ENCODE results near the gene GALP.
"Not testable (repeated sequence)": the region's sequence is repeated elsewhere in the genome, so short reads cannot be mapped to it uniquely, and the experiment has no call there.

The GALP gene

GRCh38 chr19:56148096-56148495 is 27.7 kb upstream of the GALP start:
- no peak for DNase-seq (ENCODE audit: low read depth)

DNA sequence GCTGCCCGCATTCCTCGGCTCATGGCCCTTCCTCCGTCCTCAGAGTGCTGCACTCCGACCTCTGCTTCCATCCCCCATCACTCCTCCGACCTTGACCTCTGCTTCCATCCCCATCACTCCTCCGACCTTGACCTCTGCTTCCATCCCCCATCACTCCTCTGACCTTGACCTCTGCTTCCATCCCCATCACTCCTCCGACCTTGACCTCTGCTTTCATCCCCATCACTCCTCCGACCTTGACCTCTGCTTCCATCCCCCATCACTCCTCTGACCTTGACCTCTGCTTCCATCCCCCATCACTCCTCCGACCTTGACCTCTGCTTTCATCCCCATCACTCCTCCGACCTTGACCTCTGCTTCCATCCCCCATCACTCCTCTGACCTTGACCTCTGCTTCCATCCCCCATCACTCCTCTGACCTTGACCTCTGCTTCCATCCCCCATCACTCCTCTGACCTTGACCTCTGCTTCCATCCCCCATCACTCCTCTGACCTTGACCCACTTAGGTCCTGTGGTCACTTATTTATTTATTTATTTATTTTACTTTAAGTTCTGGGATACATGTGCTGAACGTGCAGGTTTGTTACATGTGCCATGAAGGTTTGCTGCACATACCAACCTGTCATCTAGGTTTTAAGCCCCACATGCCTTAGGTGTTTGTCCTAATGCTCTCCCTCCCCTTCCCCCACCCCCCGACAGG is 26.7 kb upstream of the GALP start:
- not testable (repeated sequence) for DNase-seq (ENCODE audit: low read depth)

- no peak for DNase-seq (ENCODE audit: low read depth)
Measured at GRCh38 chr19:56149656-56150038, 26.2 kb upstream of the GALP start.

GRCh38 chr19:56150358-56150757 is 25.4 kb upstream of the GALP start:
- DNase-seq (ENCODE audit: low read depth): no peak

GRCh38 chr19:56152644-56153043 is 23.2 kb upstream of the GALP start:
- DNase-seq (ENCODE audit: low read depth): no peak

- DNase-seq (ENCODE audit: low read depth): no peak
Measured at GRCh38 chr19:56153507-56153906, 22.3 kb upstream of the GALP start.

DNA sequence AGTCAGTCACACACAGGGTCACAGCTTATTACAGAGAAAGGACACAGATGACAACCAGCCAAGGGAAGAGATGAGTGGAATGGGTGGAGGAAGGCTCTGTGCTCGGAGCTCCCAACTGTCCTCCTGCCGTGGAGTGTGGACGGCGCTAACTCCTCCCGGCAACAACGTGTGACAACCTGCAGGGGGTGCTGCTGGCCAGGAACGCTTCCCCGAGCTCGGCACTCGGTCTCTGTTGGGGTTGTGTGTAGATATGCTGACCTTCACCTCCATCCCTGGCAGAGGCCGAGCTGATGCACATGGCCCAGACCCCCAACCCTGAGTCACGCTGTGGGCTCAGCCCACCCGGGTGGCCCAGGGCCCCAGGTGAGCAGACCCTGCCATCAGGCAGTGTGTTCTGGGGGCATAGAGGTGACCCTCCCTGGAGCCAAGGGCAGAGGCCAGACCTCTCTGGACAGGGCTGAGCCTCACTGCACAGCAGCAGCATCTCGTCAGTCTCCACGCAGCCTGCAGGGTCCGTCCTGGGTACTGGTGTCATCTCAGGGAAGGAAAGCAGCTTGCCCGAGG is 20.6 kb upstream of the GALP start:
- DNase-seq (ENCODE audit: low read depth): no peak

DNA sequence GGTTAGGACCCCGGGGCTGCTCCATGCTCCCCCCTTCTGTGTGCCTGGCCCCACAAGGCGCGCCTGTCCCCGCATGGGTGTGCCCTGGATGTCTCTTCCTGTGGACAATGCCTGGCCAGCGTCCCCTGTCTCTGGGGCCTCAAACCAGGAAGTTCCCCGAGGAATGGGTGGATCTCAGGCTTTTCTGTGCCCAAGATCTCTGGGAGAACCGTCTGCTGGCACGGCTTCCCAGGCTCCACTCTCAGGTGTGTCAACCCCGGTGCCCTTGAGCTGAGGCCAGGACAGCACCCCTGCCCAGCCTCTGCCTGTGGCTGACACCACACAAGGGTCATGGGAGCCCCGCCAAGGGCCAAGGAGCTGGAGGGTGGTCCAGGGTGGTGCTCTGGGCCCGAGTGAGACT is 19.0 kb upstream of the GALP start:
- no peak for DNase-seq (ENCODE audit: low read depth)

DNA sequence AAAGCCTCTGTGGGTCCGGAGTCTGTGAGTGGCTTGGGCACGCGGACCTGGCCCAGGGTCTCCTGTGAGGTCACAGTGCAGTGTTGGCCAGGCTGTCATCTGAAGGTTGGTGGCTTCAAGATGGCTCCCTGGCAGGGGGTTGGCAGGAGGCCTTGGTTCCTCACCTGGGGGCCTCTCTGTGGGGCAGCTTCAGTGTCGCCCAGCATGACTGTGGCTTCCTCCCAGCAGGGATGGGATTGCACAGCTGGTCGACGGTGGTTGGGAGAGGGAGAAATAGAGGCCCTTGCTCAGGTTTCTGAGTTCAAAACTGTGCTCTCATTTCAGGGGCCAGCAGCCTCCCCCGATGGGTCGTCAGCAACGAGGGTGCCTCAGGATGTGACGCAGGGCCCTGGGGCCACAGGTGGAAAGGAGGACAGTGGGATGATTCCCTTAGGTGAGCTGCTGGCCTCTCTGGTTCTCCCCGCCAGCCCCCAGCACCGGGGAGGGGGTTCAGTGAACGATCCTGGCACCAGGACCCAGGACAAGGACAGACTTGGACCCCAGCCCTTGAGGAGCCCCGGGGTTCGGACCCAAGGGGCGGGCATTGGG is 17.5 kb upstream of the GALP start:
- no peak for DNase-seq (ENCODE audit: low read depth)

DNA sequence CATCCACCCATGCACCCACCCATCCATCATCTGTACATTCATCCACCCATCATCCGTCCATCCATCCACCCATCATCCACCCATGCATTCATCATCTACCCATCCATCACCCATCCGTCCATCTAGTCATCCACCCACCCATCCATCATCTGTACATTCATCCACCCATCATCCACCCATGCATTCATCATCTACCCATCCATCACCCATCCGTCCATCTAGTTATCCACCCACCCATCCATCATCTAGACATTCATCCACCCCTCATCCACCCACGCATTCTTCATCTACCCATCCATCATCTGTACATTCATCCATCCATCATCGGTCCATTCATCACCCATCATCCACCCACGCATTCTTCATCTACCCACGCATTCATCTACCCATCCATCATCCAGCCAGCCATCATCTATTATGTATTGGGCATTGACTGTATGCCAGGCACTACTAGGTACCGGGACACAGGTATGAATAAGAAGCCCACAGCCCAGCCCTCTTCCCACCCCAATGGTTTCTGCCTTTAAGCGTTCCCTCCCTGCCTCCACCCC is 16.7 kb upstream of the GALP start:
- DNase-seq (ENCODE audit: low read depth): no peak

- DNase-seq (ENCODE audit: low read depth): no peak
Measured at GRCh38 chr19:56159622-56160271, 16.1 kb upstream of the GALP start.

DNA sequence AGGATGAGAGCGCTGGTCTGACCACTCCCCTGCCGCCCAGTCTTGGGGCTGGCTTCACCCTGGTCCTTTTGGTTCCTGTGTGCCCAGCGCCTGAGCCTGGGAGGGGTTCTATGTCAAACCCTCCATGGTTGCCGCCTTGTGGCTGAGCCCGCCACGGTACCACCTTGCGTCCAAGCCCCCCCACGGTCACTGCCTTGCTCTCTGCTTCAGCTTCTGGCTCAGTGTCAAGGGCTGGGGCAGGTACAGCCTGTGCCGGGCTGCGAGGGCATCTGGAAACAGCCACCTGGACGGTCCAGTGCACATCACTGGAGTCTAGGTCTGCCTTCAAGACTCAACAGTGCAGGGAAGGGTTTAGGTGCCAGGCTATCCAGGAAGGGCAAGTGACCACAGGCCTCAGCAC is 14.3 kb upstream of the GALP start:
- no peak for DNase-seq (ENCODE audit: low read depth)

- no peak for DNase-seq (ENCODE audit: low read depth)
Measured at GRCh38 chr19:56162258-56162657, 13.6 kb upstream of the GALP start.

- DNase-seq (ENCODE audit: low read depth): no peak
Measured at GRCh38 chr19:56163097-56163496, 12.7 kb upstream of the GALP start.

DNA sequence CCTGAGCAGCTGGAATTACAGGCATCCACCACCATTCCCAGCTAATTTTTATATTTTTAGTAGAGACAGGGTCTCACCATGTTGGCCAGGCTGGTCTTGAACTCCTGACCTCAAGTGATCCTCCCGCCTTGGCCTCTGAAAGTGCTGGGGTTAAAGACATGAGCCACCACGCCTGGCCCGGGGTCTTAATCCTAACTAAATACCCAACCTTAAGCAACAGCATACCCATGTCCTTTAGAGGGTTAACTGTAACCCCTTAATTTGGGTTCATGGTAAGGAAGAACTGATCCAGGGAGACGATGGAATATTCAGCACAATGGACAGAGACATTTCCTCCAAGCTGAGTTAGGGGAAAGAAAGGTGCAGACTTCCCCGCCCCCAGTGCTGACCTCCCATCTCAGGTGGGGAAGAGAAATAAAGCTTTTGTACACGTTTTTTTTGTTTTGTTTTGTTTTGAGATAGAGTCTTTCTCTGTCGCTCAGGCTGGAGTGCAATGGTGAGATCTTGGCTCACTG is 8.7 kb upstream of the GALP start:
- DNase-seq (ENCODE audit: low read depth): no peak

DNA sequence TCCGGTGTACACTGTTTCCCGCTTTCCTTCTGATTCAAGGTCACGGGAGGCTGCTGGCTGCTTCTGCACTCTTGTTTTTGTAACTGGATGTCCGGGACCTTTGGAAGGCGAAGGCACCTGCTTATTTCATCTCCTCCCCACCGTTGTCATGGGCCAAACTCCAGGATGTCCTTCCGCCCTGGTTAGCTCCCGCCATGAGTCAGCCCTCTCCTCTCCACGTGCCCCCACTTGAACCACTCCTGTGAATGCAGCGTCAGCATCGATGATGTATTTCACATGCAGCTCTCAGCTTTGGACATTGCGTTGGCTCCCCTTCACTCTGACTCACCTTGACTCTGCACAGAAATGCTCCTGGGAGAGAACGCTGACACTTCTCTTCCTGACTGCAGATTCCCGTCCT is 5.5 kb upstream of the GALP start:
- no peak for DNase-seq (ENCODE audit: low read depth)

DNA sequence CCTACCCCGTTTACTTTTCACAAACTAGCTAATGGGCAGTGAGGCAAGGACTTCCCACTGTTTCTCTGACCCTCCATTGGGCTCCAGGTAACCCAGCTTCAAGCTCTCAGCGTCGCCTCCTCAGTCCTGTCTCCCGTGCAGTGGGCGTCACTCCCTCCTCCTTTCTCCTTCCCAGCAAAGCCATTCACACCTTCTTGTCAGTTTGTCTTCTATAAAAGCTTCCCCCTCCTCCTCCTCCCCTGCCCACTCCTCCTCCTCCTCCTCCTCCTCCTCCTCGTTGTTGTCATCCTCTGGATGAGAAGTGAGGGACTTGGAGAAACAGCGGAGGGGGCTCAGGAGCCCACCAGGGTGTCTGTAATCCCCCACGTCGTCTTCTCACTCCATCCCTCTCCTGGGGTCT is 1.7 kb upstream of the GALP start:
- DNase-seq (ENCODE audit: low read depth): no peak

- no peak for DNase-seq (ENCODE audit: low read depth)
Measured at GRCh38 chr19:56174550-56174949, 1.3 kb upstream of the GALP start.

DNA sequence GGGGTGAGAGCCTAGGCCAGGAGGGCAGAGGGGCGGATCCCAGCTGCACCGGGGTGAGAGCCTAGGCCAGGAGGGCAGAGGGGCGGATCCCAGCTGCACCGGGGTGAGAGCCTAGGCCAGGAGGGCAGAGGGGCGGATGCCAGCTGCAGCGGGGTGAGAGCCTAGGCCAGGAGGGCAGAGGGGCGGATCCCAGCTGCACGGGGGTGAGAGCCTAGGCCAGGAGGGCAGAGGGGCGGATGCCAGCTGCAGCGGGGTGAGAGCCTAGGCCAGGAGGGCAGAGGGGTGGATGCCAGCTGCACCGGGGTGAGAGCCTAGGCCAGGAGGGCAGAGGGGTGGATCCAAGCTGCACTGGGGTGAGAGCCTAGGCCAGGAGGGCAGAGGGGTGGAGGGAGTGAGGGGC is 502 bp downstream of the GALP start:
- DNase-seq (ENCODE audit: low read depth): not testable (repeated sequence)

DNA sequence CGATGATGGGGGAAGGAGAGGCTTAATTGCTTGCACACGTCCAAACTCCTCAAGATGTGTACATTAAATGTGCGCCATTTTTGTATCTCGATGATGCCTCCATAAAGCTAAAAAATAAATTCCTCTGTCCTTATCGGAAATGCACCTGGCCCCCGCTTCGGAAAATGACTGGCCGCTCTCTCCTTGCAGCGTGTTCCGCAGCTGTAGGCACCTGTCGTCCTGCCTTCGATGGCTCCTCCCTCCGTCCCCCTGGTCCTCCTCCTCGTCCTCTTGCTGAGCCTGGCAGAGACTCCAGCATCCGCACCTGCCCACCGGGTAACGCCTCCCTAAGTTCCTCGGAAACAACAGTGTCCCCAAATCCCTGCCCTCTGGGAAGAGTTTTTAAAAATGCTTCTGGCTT is 1.1 kb downstream of the GALP start:
- DNase-seq (ENCODE audit: low read depth): no peak

- no peak for DNase-seq (ENCODE audit: low read depth)
Measured at GRCh38 chr19:56177564-56178243, 1.9 kb downstream of the GALP start.

- DNase-seq (ENCODE audit: low read depth): no peak
Measured at GRCh38 chr19:56189785-56190184, 14.0 kb downstream of the GALP start.
